SK-N-MC (cell line): ENCODE measurements around the gene CTDSP2.

Source experiments
- EZH2 ChIP-seq: fragments of 200-600 bp; sonication (generic); IDR thresholded peaks from one replicate; pipeline ENCODE4 v1.6.1; 2017; ENCODE audit warnings: antibody characterized with exemption
- POLR2AphosphoS5 ChIP-seq: IDR thresholded peaks from 2 replicates; pipeline ENCODE4 v1.6.1; 2012; ENCODE audit warnings: mild to moderate bottlenecking, low read depth, low read length, borderline replicate concordance

GRCh38 chr12:57817261-57817989 lies 29.1 kb downstream of the CTDSP2 start:
- TF ChIP-seq POLR2AphosphoS5 = no peak
- TF ChIP-seq EZH2 = no peak
